ENCODE results near the gene SPATA6.

- TF ChIP-seq CTCF (conservative IDR thresholded peaks at IDR 0.05; ENCODE audit: low read length) (no peak), EZH2phosphoT487 (IDR thresholded peaks at IDR 0.05; ENCODE audit: borderline replicate concordance) (no peak)
These were observed 57.7 kb downstream of the SPATA6 start for GRCh38 chr1:48414264-48414663.
